SJSA1 (cell line): Measurements from ENCODE around the gene PKDREJ. TPM values are rescaled to one million over a fixed set of nuclear protein-coding genes. Genes with fewer than 3 reads are reported as not detected.

Experiments
- DNase-seq, 2 experiments: peaks; one replicate each; pipeline ENCODE4 v3.0.0-alpha.2; 2015 to 2020; ENCODE audit warnings: low spot score in 2 of 2, low read depth in 1 of 2
- H3K27ac ChIP-seq: fragments of 250-450 bp; sonication (Bioruptor Pico); 2 replicates; pipeline ENCODE4 v1.5.1; 2020; ENCODE audit warnings: mild to moderate bottlenecking, moderate library complexity
- H3K27me3 ChIP-seq: fragments of 250-450 bp; sonication (Bioruptor Pico); replicated peaks from 2 replicates; pipeline ENCODE4 v1.5.1; 2020; ENCODE audit warnings: mild to moderate bottlenecking, moderate library complexity
- H3K36me3 ChIP-seq: fragments of 250-450 bp; sonication (Bioruptor Pico); 2 replicates; pipeline ENCODE4 v1.5.1; 2020; ENCODE audit warnings: mild to moderate bottlenecking
- H3K4me1 ChIP-seq: fragments of 250-450 bp; sonication (Bioruptor Pico); replicated peaks from 2 replicates; pipeline ENCODE4 v1.6.1; 2021; ENCODE audit warnings: mild to moderate bottlenecking
- H3K4me3 ChIP-seq: fragments of 250-450 bp; sonication (Bioruptor Pico); 2 replicates; pipeline ENCODE4 v1.5.1; 2020; ENCODE audit warnings: mild to moderate bottlenecking
- H3K9me3 ChIP-seq: fragments of 250-450 bp; sonication (Bioruptor Pico); replicated peaks from 2 replicates; pipeline ENCODE4 v1.5.1; 2020; ENCODE audit warnings: mild to moderate bottlenecking
- total RNA-seq: library from RNA; depleted of rRNA; stranded (reverse); fragments of >200 nt; shearing (Covaris generic); gene quantifications from 2 replicates; pipeline ENCODE4 v1.2.3, GENCODE V29; 2014

Gene PKDREJ
- total RNA-seq, 1 experiment from 2014 or later = not detected

DNA sequence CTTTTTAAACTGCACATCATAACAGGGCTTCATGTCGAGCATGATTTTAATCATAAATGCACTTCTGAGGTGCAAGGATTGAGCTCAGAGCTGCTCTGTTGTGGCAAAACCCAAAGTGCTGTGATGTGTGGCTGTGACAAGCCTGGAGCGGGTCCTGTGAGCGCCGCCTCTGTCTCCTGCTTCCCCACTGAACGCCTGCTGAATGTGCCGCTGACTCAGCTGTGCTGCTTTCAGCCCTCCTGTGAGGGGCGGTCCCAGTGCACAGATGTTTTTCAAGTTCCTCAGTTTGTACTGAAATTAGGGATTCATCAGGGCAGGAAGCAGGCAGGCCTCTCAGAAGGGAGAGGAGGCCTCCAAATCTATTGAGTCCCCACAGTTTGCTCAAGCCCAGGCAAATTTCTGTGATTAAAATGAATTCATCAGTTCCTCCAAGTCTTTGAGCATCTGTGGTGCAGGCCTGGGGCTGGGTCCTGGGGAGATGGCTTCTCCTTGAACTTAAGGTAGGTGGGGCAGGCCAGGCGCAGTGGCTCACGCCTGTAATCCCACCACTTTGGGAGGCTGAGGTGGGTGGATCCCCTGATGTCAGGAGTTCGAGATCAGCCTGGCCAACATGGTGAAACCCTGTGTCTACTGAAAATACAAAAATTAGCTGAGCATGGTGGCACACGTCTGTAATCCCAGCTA is 30.6 kb upstream of the PKDREJ start:
- Histone ChIP-seq H3K4me1 (peaks cover 25% of the 10 kb centered on the region), H3K9me3 (no peaks in the 10 kb centered on the region), H3K27me3 (no peaks in the 10 kb centered on the region), H3K36me3 (peaks cover 40% of the 10 kb centered on the region), H3K4me3 (no peak overlapping the region), H3K27ac (no peak overlapping the region)
- DNase-seq = no peak

GRCh38 chr22:46292732-46293131 is 29.6 kb upstream of the PKDREJ start:
- Histone ChIP-seq H3K36me3 (peaks cover 35% of the 10 kb centered on the region), H3K27ac (no peak overlapping the region), H3K27me3 (no peaks in the 10 kb centered on the region), H3K4me3 (no peak overlapping the region), H3K9me3 (no peaks in the 10 kb centered on the region), H3K4me1 (peaks cover 17% of the 10 kb centered on the region)
- no peak for DNase-seq

DNA sequence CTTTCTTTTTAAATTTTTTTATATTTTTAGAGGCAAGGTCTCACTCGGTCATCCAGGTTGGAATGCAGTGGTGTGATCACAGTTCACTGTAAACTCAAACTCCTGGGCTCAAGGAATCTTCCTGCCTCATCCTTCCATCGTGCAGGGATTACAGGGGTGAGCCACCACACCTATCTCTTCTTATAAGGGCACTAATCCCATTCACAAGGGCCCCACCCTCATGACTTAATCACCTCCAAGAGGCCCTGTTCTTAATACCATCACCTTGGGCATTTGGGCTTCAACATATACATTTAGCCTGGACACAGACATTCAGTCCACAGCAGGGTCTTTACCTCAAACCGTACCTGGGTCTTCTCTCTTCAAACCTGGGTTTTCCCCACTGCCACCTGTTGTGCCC is 29.0 kb upstream of the PKDREJ start:
- Histone ChIP-seq H3K27ac (no peak overlapping the region), H3K9me3 (no peaks in the 10 kb centered on the region), H3K36me3 (peaks cover 32% of the 10 kb centered on the region), H3K27me3 (no peaks in the 10 kb centered on the region), H3K4me3 (no peak overlapping the region), H3K4me1 (peaks cover 14% of the 10 kb centered on the region)
- DNase-seq = no peak

GRCh38 chr22:46290843-46291785 is 28.0 kb upstream of the PKDREJ start:
- Histone ChIP-seq H3K27me3 (no peaks in the 10 kb centered on the region), H3K36me3 (peaks cover 34% of the 10 kb centered on the region), H3K9me3 (no peaks in the 10 kb centered on the region), H3K4me1 (peaks cover 11% of the 10 kb centered on the region), H3K27ac (no peak overlapping the region), H3K4me3 (no peak overlapping the region)
- DNase-seq = no peak

DNA sequence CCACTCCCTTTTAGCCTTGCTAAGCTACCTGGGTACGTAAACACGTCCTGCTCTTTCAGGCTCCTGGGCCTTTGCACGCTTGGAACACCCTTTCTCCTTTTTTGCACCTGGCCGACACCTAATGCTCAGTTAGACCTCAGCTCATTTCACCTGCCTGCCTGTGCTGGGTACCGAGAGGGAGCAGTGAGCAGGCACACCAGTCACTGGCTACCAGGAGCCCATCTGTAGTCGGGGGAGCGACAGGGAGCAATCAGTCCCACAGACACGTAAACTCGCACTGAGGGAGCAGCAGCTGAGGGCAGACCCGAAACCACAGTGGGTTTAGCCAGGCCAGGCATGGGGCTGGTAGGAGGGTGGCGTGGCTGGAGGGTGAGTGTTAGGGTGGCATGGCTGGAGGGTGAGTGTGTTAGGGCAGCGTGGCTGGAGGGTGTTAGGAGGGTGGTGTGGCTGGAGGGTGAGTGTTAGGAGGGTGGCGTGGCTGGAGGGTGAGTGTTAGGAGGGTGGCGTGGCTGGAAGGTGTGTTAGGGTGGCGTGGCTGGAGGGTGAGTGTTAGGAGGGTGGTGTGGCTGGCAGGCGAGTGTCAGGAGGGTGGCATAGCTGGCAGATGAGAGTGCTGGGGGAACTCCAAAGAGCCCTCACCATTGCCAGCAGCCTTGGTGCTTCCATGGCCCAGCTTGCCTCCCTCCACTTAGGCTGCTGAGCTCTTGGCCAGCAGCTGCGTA is 27.1 kb upstream of the PKDREJ start:
- H3K27me3 ChIP-seq = no peaks in the 10 kb centered on the region
- no peak overlapping the region for H3K4me3 ChIP-seq
- peaks cover 39% of the 10 kb centered on the region for H3K36me3 ChIP-seq
- no peak overlapping the region for H3K27ac ChIP-seq
- H3K9me3 ChIP-seq = no peaks in the 10 kb centered on the region
- H3K4me1 ChIP-seq = peaks cover 3% of the 10 kb centered on the region
- DNase-seq = no peak

DNA sequence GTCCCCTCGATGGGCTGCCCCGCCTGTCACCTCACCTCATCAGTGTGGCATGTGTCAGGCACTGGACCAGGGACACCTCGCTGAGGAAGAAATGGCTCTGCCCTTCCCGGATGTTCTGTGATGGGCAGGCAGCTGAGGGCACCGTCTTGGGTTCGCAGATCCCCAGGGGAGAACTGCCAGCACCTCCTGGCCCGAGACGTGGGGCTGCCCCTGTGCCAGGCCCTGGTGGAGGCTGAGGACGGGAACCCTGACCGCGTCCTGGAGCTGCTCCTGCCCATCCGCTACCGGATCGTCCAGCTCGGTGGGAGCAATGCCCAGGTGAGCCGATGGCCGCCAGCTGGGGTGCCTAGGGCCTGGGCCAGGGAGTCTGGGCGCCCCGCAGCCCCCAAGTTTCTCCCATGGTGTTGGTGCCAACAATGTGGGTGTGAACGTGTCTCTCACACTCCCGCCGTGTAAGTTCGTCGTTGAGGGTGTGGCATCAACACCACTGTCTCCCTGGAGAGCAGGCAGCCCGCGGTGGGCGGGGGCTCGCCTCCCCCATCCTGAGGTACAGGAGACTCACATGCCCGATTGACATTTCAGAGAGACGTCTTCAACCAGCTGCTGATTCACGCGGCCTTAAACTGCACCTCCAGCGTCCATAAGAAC is 26.2 kb upstream of the PKDREJ start:
- DNase-seq = no peak
- no peaks in the 10 kb centered on the region for H3K27me3 ChIP-seq
- no peak overlapping the region for H3K4me3 ChIP-seq
- no peaks in the 10 kb centered on the region for H3K9me3 ChIP-seq
- H3K27ac ChIP-seq = no peak overlapping the region
- H3K36me3 ChIP-seq = peaks cover 46% of the 10 kb centered on the region
- H3K4me1 ChIP-seq = no peaks in the 10 kb centered on the region

- no peak for DNase-seq
- no peaks in the 10 kb centered on the region for H3K9me3 ChIP-seq
- peaks cover 51% of the 10 kb centered on the region for H3K36me3 ChIP-seq
- no peaks in the 10 kb centered on the region for H3K4me1 ChIP-seq
- no peak overlapping the region for H3K27ac ChIP-seq
- no peak overlapping the region for H3K4me3 ChIP-seq
- H3K27me3 ChIP-seq = no peaks in the 10 kb centered on the region
Observed at GRCh38 chr22:46288846-46289243, 25.7 kb upstream of the PKDREJ start.

- Histone ChIP-seq H3K4me3 (no peak overlapping the region), H3K36me3 (peaks cover 53% of the 10 kb centered on the region), H3K27ac (no peak overlapping the region), H3K27me3 (no peaks in the 10 kb centered on the region), H3K9me3 (no peaks in the 10 kb centered on the region), H3K4me1 (no peaks in the 10 kb centered on the region)
- DNase-seq = peak in 1 of 2 experiments; percentile 41
Observed at GRCh38 chr22:46287873-46288751, 25.0 kb upstream of the PKDREJ start.

DNA sequence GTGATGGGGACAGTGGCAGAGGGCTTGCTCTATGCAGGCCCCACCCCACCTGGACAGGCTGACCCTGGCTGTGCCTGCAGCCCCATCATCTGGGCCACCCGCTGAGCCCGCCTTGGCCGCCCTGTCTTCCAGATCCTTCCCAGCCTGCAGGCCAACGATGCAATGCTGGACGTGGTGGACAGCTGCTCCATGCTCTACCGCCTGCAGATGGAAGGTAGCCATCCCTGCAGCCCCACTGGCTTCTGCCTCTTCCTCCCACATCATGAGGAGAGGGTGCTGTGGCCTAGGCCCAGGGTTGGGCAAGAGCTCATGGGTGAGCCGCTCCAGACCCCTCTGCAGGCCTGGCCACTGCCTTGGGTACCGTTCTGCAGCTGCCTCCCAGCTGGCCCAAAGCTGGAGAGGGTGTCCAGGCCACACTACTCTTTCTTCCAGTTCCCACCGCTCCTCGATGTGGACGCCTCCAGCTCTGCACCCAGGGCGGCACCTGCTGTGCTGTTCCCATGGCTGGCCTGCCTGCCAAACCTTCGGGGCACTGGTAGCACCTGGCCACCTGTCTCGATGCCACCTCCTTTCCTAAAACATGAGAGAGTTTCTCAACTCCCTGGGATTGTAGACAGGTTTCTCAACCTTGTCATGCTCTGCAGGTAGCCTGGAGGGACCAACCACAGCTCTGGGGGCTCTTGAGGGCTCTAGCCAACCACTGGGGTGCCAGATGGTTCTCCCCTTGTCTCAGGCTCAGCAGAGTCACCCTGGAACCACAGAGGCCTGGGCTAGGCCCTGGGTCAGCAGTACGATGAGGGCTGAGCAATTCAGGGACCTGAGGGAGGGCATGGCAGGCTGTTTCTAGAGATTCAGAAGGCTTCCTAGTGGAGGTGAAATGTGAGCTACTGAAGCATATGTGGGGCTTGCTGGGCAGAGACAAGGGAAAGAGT is 24.1 kb upstream of the PKDREJ start:
- H3K4me1 ChIP-seq = no peaks in the 10 kb centered on the region
- H3K27me3 ChIP-seq = no peaks in the 10 kb centered on the region
- no peak for DNase-seq
- no peak overlapping the region for H3K27ac ChIP-seq
- no peak overlapping the region for H3K4me3 ChIP-seq
- peaks cover 51% of the 10 kb centered on the region for H3K36me3 ChIP-seq
- H3K9me3 ChIP-seq = no peaks in the 10 kb centered on the region

GRCh38 chr22:46286006-46286405 is 22.9 kb upstream of the PKDREJ start:
- no peak overlapping the region for H3K27ac ChIP-seq
- no peak overlapping the region for H3K4me3 ChIP-seq
- no peaks in the 10 kb centered on the region for H3K27me3 ChIP-seq
- H3K9me3 ChIP-seq = no peaks in the 10 kb centered on the region
- DNase-seq = no peak
- no peaks in the 10 kb centered on the region for H3K4me1 ChIP-seq
- peaks cover 49% of the 10 kb centered on the region for H3K36me3 ChIP-seq

DNA sequence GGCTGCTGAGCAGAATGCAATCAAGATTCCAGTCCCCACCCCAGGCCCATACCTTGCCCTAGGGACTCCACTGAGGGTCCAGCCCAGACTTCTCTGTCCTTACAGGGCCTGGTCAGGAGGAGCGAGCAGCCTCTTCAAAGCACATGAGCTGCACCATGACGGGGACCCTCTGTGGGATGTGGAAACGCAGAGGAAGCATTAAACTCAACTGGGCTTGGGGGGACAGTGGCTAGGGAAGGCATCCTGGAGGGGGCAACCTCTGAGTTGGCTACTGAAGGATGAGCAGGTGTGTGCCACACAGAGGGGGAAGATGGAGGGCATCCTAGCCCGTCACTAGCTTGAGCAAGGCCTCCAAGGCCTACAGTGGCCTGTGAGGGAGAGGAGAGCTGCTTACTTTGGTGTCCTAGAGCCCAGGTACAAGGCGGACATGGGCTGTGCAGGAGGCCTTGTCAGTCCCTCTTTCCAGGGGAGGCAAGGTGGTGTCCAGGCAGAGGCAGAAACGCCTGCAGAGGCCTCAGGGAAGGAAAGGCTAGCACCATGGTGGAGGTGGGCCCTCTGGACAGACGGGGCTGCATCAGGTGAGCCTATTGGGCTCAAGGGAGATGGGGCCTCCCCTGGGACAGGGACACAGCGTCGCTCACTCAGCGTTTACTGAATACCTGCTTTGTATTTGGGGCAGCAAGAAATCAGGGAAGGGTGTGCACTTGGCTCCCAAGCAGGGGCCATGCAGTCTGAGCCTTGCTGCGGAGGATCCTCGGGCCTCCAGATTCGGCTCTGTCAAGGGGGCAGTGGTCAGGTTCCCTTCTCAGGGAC is 18.9 kb upstream of the PKDREJ start:
- no peaks in the 10 kb centered on the region for H3K4me1 ChIP-seq
- H3K4me3 ChIP-seq = no peak overlapping the region
- peaks cover 78% of the 10 kb centered on the region for H3K36me3 ChIP-seq
- DNase-seq = no peak
- H3K9me3 ChIP-seq = no peaks in the 10 kb centered on the region
- no peaks in the 10 kb centered on the region for H3K27me3 ChIP-seq
- H3K27ac ChIP-seq = no peak overlapping the region
